Kidney (tissue), 14 donors: ENCODE measurements around the gene HSFX2. TPM values are rescaled to one million over a fixed set of nuclear protein-coding genes. Genes with fewer than 3 reads are reported as not detected.
"Not testable (repeated sequence)": the region's sequence is repeated elsewhere in the genome, so short reads cannot be mapped to it uniquely, and the experiment has no call there.

Source experiments
- DNase-seq, 5 donors: peaks; one replicate each; pipeline ENCODE4 v3.0.0-alpha.2; 2013 to 2020
- FAIRE-seq: peaks from 2 replicates; lab custom pipeline; 2012; peaks lifted over from hg19 to GRCh38; lab: Jason Lieb, UNC
- H3K27ac ChIP-seq, 2 donors: one replicate each; pipeline ENCODE4 v1.7.0; 2013; ENCODE audit warnings: low read depth in 2 of 2, low read length in 2 of 2, inconsistent platforms in 1 of 2
- H3K27me3 ChIP-seq: one replicate; pipeline ENCODE4 v1.7.1; 2013; ENCODE audit warnings: low read length, inconsistent platforms; ENCODE audit not compliant: control insufficient read depth, insufficient read depth
- H3K36me3 ChIP-seq, 3 donors: one replicate each; pipeline versions ENCODE4 v1.7.0 to v1.7.1; 2013; ENCODE audit warnings: low read length in 3 of 3, control low read depth in 1 of 3, inconsistent platforms in 1 of 3; ENCODE audit not compliant: insufficient read depth in 3 of 3, control insufficient read depth in 2 of 3
- H3K4me1 ChIP-seq, 3 donors: one replicate each; pipeline versions ENCODE4 v1.7.0 to v1.7.1; 2013; ENCODE audit warnings: low read length in 3 of 3, inconsistent platforms in 1 of 3, low read depth in 1 of 3; ENCODE audit not compliant: control insufficient read depth in 2 of 3, insufficient read depth in 2 of 3
- H3K4me3 ChIP-seq, 3 donors: one replicate each; pipeline versions ENCODE4 v1.7.0 to v1.8.1; 2013; ENCODE audit warnings: low read length in 3 of 3, control low read depth in 1 of 3, inconsistent platforms in 1 of 3
- H3K9ac ChIP-seq, 3 donors: one replicate each; pipeline versions ENCODE4 v1.7.0 to v1.7.1; 2013; ENCODE audit warnings: low read length in 3 of 3, control low read depth in 1 of 3, inconsistent platforms in 1 of 3
- H3K9me3 ChIP-seq, 3 donors: one replicate each; pipeline versions ENCODE4 v1.7.0 to v1.7.1; 2013; ENCODE audit warnings: low read length in 3 of 3, control low read depth in 1 of 3, inconsistent platforms in 1 of 3; ENCODE audit not compliant: control insufficient read depth in 2 of 3, insufficient read depth in 1 of 3
- CTCF ChIP-seq: IDR thresholded peaks from 3 replicates; pipeline ENCODE4 v1.5.1; 2012; ENCODE audit warnings: mild to moderate bottlenecking, moderate library complexity, borderline replicate concordance; ENCODE audit not compliant: insufficient read depth; ENCODE audit errors: extremely low read depth
- intact Hi-C: fragments of 100-400 bp; cut with DNase I; formaldehyde crosslinking; loops from one replicate; pipeline ENCODE4 v1.11.1; 2022
- polyA plus RNA-seq: library from polyadenylated mRNA; stranded (reverse); fragments of 350-450 nt; fragmentation: Illumina TruSeq; extraction: RNeasy Lipid Tissue Mini Kit (QIAGEN cat#74804); gene quantifications from one replicate; pipeline ENCODE4 v1.2.3, GENCODE V29; 2014; ENCODE audit warnings: low read depth, low replicate concordance; ENCODE audit not compliant: insufficient read depth
- total RNA-seq: library from RNA; stranded (reverse); fragmentation: NEBNext Ultra II Directional; extraction: Animal tissue kit (Norgen Biotek cat#: 25700); gene quantifications from one replicate; pipeline ENCODE4 v1.2.1, GENCODE V29; 2021
- donor health status: control.
- donor health status: control.
- donor health status: control.
- donor health status: control.
- donor health status: control.
- donor health status: DM: yes; HTN: yes; CAD: no.
- donor health status: Normal renal cell carcinoma (clear cell type).

Gene HSFX2
- total and polyA plus RNA-seq, 2 donors from 2014 or later, result 0.79 to 0.97 TPM

- no peak for TF ChIP-seq CTCF
- H3K4me1 ChIP-seq, result no peaks in the 10 kb centered on the region
- DNase-seq (no peak), FAIRE-seq (no peak)
- H3K27me3 ChIP-seq, result no peaks in the 10 kb centered on the region
- peaks cover 0 to 1% (median 0%) of the 10 kb centered on the region in 3 donors for H3K36me3 ChIP-seq
- H3K9ac ChIP-seq, result no peak overlapping the region
- no peak overlapping the region for H3K27ac ChIP-seq
- no peak overlapping the region for H3K4me3 ChIP-seq
- intact Hi-C loops, result no loop called here
- no peaks in the 10 kb centered on the region for H3K9me3 ChIP-seq
These were observed 16.6 kb upstream of the HSFX2 start for GRCh38 chrX:149611623-149612175.

- Histone ChIP-seq H3K4me3 (no peak overlapping the region), H3K9ac (no peak overlapping the region), H3K4me1 (no peaks in the 10 kb centered on the region), H3K36me3 (peaks cover 0 to 6% (median 2%) of the 10 kb centered on the region in 3 donors), H3K27me3 (no peaks in the 10 kb centered on the region), H3K9me3 (no peaks in the 10 kb centered on the region), H3K27ac (no peak overlapping the region)
- intact Hi-C loops, result no loop called here
- no peak for DNase-seq
- no peak for TF ChIP-seq CTCF
- FAIRE-seq, result no peak
These were observed 15.4 kb upstream of the HSFX2 start for GRCh38 chrX:149610511-149610910.

- Histone ChIP-seq H3K9me3 (no peaks in the 10 kb centered on the region), H3K4me3 (no peak overlapping the region), H3K27ac (no peak overlapping the region), H3K27me3 (no peaks in the 10 kb centered on the region), H3K36me3 (peaks cover 0 to 6% (median 2%) of the 10 kb centered on the region in 3 donors), H3K4me1 (no peaks in the 10 kb centered on the region), H3K9ac (no peak overlapping the region)
- FAIRE-seq (no peak), DNase-seq (no peak)
- intact Hi-C loops, result no loop called here
- TF ChIP-seq CTCF, result no peak
These were observed 12.6 kb upstream of the HSFX2 start for GRCh38 chrX:149607699-149608098.

- DNase-seq, H3K27me3 ChIP-seq, FAIRE-seq, H3K9me3 ChIP-seq, H3K4me1 ChIP-seq, H3K27ac ChIP-seq, H3K36me3 ChIP-seq, H3K9ac ChIP-seq, H3K4me3 ChIP-seq, intact Hi-C loops: not testable (repeated sequence)
These were observed 10.3 kb upstream of the HSFX2 start for GRCh38 chrX:149605248-149605885.

- H3K4me3 ChIP-seq, H3K36me3 ChIP-seq, DNase-seq, H3K9me3 ChIP-seq, FAIRE-seq, H3K4me1 ChIP-seq, intact Hi-C loops, H3K9ac ChIP-seq, H3K27ac ChIP-seq, H3K27me3 ChIP-seq: not testable (repeated sequence)
These were observed 3.5 kb upstream of the HSFX2 start for GRCh38 chrX:149598603-149599002.

- H3K4me3 ChIP-seq, FAIRE-seq, H3K9ac ChIP-seq, intact Hi-C loops, H3K27me3 ChIP-seq, H3K27ac ChIP-seq, H3K4me1 ChIP-seq, H3K9me3 ChIP-seq, DNase-seq, H3K36me3 ChIP-seq: not testable (repeated sequence)
These were observed 829 bp upstream of the HSFX2 start for GRCh38 chrX:149595943-149596342.
